GM19452 (cell line): Measurements from ENCODE around the gene YTHDC1.
"Not testable (repeated sequence)": the region's sequence is repeated elsewhere in the genome, so short reads cannot be mapped to it uniquely, and the experiment has no call there.

ENCODE experiments used
- ATAC-seq: cut with Tn5 transposase; IDR thresholded peaks from one replicate; pipeline ENCODE4 v1.9.1; 2021; ENCODE audit not compliant: unreplicated experiment

The YTHDC1 gene

DNA sequence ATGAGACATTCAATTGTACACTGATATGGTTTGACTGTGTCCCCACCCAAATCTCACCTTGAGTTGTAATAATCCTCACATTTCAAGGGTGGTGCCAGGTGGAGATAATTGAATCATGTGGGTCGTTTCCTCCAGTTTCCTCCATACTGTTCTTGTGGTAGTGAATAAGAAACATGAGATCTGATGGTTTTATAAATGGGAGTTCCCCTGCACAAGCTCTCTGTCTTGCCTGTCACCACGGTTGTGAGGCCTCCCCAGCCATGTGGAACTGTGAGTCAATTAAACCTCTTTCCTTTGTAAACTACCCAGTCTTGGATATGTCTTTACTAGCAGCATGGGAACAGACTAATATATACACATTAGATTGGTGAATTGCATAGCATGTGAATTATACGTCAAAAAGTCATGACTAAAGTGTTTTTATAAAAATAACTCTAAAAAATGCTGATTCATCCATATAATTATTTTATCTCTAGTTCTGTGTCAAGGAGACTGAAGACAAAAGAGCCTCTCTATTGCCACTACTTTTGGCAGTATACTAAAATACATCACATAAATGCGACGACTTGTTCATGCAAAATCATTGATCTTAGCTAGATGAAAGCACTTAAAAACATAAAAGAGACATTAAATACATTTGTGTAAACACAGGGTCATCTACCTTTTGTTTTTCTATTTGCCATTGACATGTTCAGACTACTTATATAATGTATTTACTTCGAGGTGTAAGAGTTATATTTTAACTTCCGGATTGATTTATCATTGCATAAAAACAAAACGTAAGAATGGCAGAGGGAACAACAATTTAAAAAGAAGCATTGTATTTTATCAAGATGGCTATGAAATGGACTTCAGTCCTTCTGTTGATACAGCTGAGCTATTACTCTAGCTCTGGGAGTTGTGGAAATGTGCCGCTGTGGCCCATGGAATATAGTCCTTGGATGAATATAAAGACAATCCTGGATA is 50.1 kb downstream of the YTHDC1 start:
- no peak for ATAC-seq

DNA sequence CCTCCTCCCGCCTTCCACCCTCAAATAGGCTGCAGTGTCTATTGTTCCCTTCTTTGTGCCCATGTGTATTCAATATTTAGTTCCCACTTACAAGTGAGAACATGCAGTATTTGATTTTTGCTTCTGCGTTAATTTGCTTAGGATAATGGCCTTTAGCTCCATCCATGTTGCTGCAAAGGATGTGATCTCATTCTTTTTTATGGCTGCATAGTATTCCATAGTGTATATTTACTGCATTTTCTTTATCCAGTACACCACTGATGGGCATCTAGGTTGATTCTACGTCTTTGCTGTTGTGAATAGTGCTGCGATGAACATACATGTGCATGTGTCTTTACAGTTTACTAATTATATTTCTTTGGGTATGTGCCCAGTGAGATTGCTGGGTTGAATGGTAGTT is 52.8 kb downstream of the YTHDC1 start:
- no peak for ATAC-seq

DNA sequence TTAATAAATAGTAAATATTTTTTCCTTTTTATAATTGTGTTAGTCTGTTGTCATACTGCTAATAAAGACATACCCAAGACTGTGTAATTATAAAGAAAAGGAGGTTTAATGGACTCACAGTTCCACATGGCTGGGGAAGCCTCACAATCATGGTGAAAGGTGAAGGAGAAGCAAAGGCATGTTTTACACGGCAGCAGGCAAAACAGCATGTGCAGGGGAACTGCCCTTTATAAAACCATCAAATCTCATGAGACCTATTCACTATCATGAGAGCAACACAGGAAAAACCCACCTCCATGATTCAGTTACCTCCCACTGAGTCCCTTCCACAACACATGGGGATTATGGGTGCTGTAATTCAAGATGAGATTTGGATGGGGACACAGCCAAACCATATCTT is 58.6 kb downstream of the YTHDC1 start:
- no peak for ATAC-seq

DNA sequence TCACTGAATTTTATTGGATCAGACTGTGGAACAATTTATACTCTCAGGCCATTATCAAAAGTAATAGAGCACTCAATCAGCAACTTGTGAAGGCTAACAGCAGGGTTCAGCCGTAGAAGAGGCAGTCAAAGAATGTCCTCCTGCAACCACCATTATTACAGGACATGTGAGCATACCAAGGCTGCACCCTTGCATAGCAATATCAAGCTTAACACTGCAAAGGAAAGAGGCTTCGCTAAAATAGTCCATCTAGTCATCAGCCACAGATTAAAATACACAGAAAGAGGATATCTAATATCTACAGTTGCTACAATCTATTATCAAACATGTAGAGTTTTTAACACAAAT is 61.5 kb downstream of the YTHDC1 start:
- ATAC-seq = no peak

DNA sequence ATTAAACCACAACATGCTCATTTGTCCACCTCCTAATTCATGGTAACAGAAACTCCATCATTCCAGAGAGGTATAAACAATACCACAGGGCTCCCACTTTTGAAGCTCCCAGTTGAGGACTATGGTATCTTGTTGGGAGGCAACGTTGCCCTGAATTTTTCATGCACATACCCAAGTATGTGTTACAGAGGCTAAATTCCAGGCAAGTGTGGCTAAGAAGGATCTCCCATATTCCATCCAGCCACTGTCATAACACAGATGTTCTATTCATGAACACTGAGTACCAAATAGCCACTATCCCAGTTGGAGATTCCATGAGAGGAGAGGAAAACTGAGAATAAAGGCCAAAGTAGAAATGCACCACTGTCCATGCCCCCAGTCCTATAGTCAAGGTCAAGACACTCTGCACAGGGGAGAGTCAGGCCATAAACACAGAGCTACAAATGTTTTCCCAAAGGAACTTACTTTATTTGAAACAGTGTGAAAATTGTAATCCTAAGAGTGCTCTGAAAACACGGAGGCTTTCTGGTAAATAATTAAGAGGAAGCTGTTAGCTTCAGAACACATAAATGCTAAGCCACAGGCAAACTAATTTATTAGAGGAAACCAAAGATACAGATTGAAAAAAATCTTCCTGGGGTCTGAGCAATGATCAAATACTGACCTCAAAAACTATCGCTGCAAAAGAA is 62.0 kb downstream of the YTHDC1 start:
- no peak for ATAC-seq

DNA sequence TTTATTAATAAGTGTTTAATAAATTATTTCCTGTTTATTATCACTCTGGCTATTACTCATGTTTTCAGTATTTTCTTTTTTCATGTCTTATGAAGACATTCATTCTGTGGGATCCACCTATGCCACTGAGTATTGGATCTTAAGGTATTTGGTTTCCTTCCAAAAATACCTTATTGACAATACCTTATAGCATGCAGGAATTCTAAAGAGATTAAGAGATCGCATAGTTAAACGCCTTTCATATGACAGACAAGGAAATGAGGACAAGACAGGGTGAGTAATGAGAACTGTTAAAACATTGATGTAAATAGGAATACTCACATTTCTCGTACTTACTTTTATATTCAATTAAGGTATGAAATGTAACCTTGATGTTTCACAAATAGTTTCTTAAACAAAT is 66.2 kb downstream of the YTHDC1 start:
- no peak for ATAC-seq

DNA sequence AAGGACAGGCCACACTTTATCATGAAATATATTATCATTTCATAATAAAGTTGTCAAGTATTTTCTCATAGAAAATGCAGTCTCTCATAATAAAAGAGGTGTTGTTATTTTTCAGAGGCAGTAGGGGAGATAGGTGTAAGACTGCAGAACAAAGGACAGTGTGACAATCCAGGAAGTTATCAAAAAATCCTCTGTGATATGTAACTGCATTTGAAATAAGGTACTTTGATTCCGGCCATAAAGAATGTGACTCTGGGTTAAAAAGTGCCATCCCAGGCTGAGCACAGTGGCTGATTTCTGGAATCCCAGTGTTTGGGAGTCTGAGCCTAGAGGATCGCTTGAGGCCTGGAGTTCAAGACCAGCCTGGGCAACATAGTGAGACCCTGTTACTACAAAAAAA is 66.8 kb downstream of the YTHDC1 start:
- ATAC-seq = no peak

DNA sequence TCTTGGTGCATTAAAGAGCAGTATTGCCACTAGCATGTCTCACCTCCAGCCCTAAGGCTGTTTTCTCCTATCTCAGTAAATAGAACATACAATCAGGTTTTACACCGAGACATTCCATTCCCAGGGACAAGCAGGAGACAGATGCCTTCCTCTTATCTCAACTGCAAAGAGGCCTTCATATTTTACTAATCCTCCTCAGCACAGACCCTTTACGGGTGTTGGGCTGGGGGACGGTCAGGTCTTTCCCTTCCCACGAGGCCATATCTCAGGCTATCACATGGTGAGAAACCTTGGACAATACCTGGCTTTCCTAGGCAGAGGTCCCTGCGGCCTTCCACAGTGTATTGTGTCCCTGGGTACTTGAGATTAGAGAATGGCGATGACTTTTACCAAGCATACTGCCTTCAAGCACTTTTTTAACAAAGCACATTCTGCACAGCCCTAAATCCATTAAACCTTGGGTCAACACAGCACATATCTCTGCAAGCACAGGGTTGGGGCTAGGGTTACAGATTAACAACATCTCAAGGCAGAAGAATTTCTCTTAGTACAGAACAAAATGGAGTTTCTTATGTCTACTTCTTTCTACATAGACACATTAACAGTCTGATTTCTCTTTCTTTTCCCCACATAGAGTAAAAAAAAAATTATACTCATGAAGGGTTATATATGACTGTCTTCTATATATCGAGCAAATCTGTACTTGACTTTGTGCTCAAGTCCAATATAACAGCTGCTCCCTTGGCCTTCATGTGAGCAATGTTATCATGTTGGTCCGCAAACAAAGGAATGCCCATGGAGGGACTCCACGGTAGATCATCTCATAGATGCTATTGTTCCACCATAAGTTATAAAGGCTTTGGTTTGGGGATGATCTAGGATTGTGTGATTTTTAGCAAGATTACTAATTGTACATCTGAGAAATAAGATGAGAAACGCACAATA is 67.8 kb downstream of the YTHDC1 start:
- ATAC-seq = not testable (repeated sequence)

DNA sequence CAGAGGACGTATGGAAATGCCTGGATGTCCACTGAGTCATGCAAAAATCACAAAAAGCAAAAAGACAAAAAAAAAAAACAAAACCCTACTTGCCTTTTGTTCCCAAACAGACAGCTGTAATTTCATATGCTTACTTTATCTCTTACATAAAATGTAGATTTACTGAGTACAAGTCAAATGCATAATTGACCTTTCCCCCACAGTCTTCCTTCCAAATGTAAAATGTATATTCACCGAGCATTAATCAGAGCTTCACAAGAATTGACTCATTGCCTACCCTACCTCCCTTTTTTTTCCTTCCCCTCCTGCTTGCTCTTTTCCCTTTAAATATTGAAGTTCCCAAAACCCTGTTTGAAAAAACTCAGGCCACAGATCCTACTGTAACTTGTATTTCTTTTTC is 71.9 kb downstream of the YTHDC1 start:
- ATAC-seq = no peak

DNA sequence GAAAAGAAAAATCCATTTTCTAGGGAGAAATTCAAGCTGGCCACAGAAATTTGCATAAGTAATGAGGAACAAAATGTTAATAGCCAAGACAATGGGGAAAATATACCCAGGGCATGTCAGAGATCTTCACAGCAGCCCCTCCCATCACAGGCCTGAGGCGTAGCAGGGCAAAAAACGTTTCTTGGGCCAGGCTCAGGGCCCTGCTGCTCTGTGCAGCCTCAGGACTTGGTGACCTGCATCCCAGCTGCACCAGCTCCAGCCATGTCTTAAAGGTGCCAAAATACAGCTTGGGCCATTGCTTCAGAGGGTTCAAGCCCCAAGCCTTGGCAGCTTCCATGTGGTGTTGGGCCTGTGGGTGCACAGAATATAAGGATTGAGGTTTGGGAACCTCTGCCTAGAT is 72.3 kb downstream of the YTHDC1 start:
- no peak for ATAC-seq

DNA sequence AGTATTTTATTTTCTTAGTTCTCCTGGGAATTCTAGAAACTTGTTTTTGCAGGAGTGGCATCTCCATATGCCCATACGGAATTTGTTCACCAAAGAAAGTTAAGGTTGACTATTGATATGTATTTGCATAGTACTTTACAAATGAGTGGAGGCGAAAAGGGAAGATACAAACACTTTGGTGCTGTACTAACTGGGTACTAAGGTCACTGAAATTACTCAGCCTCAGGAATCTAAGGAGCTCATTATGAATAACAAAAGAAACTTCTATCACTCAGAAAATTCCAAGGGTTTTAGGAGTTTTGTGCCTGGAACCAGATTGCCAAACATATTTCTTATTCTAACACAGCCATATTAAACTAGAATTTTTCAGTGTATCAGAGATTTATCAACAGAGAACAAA is 77.0 kb downstream of the YTHDC1 start:
- ATAC-seq = no peak

DNA sequence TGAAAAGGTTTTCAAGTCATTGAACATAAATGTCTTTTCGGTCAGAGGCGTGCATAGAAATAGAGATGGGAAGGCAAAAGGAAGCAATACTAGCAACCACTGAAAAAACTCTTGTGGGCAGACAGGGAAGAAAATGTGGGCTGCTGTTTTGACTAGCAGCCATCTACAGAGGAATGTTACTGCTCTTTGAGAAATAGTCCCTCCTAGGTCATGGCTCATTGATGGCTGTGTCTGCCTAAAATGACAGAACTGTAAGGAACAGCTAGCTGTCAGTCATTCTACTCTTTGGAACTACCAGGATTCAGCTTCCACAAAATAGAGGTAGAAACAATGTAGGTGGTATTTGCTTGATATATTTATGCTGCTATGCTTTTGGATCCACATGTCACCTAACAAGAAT is 77.5 kb downstream of the YTHDC1 start:
- ATAC-seq = no peak

DNA sequence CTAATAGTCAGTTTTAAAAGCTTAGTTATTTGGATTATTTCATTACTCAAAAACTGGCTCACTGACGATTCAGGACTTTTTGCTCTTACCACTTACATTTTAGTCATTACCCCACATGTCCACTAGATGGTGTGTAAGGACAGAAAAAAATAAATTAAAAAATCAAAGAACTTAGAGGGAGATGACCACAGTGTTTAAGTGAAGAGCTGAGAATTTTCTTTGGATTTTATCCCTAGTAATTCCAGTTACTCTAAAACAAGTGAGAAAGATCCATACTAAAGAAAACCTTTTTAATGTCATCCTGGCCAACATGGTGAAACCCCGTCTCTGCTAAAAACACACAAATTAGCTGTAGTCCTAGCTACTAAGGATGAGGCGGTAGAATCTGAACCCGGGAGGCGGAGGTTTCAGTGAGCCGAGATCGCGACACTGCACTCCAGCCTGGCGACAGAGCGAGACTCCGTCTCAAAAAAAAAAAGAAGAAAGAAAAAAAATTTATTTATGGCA is 78.0 kb downstream of the YTHDC1 start:
- peak; percentile 49 for ATAC-seq

DNA sequence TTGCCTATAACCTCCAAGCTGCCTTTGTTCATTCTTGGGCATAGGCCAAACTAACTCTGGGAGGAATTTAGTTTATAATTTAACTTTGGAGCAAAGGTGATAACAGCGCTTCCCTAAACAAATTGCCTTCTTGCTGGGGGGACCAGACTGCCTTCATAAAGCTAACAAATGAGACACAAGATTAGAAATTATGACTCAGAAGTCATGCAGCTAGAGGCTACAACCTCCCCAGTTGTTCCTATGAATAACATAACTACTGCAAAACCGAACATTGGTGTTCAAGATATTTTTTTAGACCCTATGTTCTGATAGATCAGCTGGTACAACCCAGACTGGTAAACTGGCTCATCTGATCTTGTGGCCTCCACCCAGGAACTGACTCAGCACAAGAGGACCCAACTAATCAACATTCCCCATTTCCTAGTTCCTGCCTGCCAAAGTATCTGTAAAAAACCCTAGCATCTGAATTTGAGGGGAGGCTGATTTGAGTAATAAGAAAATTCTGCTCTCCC is 82.4 kb downstream of the YTHDC1 start:
- no peak for ATAC-seq

DNA sequence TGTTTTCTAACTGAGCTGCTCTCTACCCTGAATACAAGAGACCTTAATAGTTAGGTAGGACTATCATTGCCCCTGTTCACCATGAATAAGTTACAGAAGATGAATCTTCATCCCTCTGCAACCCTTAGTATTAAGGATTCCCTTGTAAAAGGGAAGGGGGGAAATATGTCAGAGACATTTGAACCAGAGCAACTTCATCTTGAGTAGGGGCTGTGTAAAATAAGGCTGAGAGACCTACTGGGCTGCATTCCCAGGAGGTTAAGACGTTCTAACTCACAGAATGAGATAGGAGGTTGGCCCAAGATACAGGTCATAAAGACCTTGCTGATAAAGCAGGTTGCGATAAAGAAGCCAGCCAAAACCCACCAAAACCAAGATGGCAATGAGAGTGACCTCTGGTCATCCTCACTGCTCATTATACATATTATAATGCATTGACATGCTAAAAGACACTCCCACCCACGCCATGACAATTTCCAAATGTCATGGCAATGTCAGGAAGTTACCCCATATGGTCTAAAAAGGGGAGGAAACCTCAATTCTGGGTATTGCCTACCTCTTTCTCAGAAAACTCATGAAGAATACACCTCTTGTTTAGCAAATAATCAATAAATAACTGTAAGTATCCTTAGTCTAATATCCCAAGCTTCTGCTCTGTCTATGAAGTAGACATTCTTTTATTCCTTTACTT is 84.9 kb downstream of the YTHDC1 start:
- no peak for ATAC-seq
